ENCODE measurements around the gene RAD51.
"Not testable (repeated sequence)": the region's sequence is repeated elsewhere in the genome, so short reads cannot be mapped to it uniquely, and the experiment has no call there.

The RAD51 gene

DNA sequence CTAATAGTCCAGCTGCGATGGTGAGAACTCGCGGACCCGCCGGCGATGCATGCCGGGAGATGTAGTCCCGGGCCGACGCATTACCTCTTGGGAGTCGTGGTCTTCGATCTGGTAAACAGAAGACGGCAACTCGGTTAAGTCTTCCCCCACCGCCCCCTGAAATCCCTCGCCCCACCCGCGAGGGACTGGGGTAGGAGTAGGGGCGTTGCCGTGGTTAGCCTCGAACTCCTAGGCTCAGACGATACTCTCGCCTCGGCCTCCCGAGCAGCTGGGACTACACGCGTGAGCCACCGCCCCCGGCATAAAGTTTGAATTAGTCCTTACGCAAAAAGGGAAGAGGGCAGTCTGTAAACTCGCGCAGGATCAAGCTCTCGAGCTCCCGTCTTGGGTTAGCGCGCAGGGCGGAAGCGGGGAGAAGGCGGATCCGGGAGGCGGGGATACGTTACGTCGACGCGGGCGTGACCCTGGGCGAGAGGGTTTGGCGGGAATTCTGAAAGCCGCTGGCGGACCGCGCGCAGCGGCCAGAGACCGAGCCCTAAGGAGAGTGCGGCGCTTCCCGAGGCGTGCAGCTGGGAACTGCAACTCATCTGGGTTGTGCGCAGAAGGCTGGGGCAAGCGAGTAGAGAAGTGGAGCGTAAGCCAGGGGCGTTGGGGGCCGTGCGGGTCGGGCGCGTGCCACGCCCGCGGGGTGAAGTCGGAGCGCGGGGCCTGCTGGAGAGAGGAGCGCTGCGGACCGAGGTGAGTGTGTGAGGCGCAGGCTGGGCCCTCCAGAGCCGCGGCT is at the start of gene RAD51:
TSS of gene RAD51 (plus strand) at position 487 of the 781 bp plus-strand sequence. CDS start 3,585 bp downstream, outside the sequence.
- DNase-seq: peak; percentile 91

DNA sequence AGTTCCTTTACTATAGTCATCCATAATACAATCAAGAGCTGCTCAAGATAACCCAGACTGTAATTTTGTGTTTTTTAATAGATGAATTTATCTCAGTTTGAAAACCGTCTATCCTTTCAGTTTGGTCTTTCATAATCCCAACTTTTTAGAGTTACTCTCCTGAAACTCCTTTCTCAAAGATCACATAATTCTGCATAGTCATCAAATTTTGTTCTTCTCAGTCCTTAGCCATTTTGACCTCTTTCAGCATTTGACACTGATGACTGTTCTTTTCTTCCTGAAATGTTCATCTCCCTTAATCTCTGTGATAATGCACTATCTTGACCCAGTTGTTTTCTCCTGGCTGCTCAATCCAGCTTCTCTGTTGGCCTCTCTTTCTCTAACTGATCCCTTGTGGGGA is 47.5 kb upstream of the RAD51 start:
- DNase-seq: no peak

DNA sequence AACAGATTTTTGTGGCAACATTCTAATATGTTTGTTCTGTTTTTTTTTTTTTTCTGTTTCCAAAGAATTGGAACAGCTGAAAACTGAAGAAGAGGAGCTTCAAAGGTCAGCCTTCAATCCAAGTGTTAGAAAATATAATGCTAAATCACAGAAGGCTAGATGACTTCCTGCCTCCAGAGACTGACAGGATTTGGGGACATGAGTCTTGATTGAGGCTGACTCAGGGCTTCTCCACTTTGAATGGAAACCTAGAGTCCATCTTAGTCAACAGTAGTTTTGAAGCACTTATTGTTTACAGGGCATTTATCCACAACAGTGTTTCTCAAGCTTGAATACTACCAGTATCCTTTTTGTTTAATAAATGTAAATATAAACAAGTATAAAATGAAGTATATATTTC is 44.5 kb upstream of the RAD51 start:
- DNase-seq: no peak

DNA sequence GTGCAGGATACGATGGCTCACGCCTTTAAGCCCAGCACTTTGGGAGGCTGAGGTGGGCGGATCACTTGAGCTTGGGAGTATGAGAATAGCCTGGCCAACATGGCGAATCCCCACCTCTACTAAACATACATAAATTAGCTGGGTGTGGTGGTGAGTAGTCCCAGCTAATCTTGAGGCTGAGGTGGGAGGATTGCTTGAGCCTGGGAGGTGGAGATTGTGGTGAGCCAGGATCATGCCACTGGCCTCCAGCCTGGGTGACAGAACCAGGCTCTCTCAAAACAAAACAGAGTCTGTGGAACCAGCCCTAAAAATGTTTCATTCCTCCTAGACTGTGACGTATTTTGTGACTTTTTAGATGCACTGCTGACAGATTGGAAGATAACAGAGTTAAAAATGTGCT is 34.3 kb upstream of the RAD51 start:
- no peak for DNase-seq

DNA sequence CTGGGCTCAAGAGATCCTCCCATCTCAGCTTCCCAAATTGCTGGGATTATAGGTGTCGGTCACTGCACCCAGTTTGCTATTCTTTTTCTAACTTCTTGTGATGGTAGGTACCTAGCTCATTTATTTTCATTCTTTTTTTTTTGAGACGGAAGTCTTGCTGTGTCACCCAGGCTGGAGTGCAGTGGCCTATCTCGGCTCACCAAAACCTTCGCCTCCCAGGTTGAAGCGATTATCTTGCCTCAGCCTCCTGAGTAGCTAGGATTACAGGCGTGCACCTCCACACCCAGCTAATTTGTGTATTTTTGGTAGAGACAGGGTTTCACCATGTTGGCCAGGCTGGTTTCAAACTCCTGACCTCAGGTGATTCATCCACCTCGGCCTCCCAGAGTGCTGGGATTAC is 30.1 kb upstream of the RAD51 start:
- no peak for DNase-seq

- DNase-seq: not testable (repeated sequence)
Measured at GRCh38 chr15:40676290-40676689, 18.7 kb upstream of the RAD51 start.

DNA sequence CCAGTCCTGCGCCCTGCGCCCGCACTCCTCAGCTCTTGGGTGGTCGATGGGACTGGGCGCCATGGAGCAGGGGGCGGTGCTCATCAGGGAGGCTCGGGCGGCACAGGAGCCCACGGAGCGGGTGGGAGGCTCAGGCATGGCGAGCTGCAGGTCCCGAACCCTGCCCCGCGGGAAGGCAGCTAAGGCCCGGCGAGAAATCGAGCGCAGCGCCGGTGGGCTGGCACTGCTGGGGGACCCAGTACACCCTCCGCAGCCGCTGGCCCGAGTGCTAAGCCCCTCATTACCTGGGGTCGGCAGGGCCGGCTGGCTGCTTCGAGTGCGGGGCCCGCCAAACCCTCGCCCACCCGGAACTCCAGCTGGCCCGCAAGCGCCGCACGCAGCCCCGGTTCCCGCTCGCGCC is 18.1 kb upstream of the RAD51 start:
- DNase-seq: not testable (repeated sequence)

DNA sequence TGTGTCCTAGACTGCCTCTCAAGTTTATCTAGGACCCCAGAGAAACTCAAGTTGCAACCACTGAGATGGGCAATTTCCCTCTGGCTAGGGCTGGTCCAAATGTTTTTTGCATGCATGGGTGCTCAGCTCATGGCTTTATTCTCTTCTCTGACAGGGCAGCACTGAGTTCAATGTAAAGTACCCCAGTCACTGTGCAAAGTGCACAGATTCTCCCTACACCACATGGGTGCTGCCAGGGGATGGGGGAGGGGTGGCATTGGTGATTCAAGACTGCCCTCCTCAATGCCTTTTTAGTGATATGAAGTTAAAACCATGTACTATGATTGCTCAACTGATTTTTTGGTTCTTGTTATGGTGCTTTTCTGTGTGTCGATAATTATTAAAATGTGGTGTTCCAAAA is 14.8 kb upstream of the RAD51 start:
- DNase-seq: no peak

DNA sequence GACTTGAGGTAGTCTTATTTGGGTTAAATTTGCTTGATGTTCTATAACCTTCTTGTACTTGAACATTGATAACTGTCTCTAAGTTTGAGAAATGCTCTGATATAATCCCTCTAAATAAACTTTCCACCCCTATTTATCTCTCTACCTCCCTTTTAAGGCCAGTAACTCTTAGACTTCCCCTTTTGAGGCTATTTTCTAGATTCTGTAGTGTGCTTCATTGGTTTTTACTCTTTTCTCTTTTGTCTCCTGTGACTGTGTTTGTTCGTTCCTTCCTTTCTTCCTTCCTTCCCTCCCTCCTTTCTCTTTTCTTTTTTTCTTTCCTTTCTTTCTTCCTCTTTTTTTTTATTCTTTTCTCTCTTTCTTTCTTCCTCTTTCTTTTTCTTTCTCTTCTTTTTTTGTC is 14.0 kb upstream of the RAD51 start:
- DNase-seq: not testable (repeated sequence)

- DNase-seq: no peak
Measured at GRCh38 chr15:40684381-40684780, 10.6 kb upstream of the RAD51 start.

DNA sequence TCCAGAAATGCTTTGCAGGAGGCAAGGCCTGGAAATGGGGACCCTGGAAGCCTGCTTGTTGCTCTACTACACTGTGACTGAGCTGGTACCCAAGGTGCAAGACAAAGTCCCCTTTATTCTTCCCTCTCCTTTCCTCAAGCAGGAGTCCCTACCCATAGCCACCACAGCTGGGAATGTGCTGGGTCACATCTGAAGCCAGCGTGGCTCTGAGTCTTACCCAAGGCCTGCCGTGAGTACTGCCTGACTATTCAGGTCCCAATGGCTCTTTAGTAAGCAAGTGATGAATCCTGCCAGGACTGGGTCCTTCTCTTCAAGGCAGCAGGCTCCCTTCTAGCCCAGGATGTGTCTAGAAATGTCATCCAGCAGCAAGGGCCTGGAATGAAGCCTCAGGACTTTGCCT is 9.6 kb upstream of the RAD51 start:
- DNase-seq: no peak

- DNase-seq: no peak
Measured at GRCh38 chr15:40688932-40689799, 5.8 kb upstream of the RAD51 start.

- no peak for DNase-seq
Measured at GRCh38 chr15:40691737-40692136, 3.2 kb upstream of the RAD51 start.

- no peak for DNase-seq
Measured at GRCh38 chr15:40693904-40694687, 878 bp upstream of the RAD51 start.

DNA sequence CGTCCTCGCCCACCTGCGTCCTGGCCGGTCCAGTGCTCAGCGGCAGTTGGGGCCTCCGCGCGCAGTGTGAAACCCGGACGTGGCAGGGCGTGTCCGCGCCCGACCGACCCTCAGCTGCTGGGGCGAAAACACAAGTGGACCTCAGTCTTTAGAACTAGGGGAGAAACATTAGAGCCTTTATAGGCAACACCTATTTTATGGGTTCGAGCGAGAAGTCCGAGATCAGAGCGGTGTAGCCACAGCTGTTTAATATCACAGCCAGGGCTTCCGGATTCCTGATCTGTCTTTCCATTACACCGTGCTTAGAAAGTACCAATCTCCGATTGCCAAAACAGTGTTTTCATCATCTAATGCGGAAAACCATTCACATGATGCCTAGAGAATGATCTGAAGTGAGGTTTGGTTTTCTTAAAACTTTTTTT is 506 bp downstream of the RAD51 start:
- no peak for DNase-seq

DNA sequence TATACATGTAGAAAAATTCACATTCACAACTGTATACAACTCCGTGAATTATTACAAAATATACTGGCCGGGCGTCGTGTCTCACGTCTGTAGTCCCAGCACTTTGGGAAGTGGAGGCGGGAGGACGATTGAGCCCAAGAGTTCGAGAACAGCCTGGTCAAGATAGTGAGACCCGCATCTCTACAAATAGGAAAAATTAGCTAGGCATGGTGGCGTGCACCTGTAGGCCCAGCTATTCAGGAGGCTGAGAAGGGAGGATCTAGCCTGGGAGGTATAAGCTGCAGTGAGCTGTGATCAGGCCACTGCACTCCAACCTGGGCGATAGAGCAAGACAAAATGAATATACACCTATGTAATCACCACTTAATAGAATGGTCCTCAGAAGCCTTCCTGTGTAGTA is 1.3 kb downstream of the RAD51 start:
- no peak for DNase-seq

DNA sequence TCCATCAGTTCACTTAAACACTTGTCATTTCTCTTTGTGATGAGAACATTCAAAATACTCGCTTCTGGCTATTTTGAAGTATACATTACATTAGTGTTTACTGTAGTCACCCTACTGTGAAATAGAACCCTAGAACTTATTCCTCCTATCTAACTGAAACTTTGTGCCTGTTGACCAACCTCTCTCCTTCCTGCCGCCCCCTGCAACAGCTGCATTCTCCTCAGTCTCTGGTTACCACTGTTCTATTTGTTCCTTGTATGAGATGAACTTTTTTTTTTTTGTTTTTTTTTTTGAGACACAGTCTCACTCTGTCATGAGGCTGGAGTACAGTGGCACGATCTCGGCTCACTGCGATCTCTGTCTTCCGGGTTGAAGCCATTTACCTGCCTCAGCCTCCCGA is 2.9 kb downstream of the RAD51 start:
- no peak for DNase-seq

GRCh38 chr15:40702077-40702476 is 7.1 kb downstream of the RAD51 start:
- no peak for DNase-seq

- DNase-seq: no peak
Measured at GRCh38 chr15:40706121-40706520, 11.1 kb downstream of the RAD51 start.

DNA sequence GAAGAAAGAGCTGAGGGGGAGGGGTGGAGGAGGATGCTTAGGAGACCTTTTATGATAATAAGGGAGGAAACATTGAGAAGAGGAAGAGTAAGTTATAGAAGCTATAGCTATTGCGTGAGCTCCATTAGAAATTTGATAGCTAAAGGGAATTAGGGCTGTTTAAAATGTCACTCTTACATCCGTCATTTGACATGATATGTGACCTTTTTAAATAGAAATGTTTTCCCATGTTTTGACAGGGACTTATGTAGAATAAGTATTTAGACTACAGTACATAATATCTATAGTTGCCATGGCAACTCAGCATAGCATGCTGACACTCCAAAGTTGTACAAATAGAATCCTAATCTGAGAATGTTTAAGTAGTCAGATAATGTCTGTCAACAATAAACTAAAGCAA is 19.2 kb downstream of the RAD51 start:
- no peak for DNase-seq

- no peak for DNase-seq
Measured at GRCh38 chr15:40716165-40716564, 21.2 kb downstream of the RAD51 start.

GRCh38 chr15:40721701-40722100 is 26.7 kb downstream of the RAD51 start:
- DNase-seq: no peak

DNA sequence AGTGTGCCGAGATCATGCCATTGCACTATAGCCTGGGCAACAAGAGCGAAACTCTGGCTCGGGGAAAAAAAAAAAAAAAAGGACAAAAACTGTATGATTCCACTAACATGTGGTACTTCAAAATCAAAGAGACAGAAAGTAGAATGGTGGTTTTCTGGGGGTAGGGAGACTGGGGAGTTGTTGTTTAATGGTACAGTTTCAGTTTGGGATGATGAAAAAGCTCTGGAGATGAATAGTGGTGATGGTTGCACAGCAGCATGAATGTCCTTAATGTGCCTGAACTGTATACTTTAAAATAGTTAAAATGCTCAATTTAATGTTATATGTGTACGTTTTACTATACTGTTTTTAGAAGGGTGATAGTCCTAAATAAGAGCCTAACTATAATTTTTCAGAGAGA is 27.4 kb downstream of the RAD51 start:
- DNase-seq: no peak

Data from stimulated activated naive CD4-positive, alpha-beta T cell treated with Interleukin-2 at 50 U/mL for 16 hours (primary cell).